HG03378 (cell line): ENCODE data around the gene AP3D1.

Experiments used
- ATAC-seq: cut with Tn5 transposase; IDR thresholded peaks from one replicate; pipeline ENCODE4 v1.9.1; 2021; ENCODE audit warnings: mild to moderate bottlenecking, moderate library complexity; ENCODE audit not compliant: unreplicated experiment

AP3D1 gene

DNA sequence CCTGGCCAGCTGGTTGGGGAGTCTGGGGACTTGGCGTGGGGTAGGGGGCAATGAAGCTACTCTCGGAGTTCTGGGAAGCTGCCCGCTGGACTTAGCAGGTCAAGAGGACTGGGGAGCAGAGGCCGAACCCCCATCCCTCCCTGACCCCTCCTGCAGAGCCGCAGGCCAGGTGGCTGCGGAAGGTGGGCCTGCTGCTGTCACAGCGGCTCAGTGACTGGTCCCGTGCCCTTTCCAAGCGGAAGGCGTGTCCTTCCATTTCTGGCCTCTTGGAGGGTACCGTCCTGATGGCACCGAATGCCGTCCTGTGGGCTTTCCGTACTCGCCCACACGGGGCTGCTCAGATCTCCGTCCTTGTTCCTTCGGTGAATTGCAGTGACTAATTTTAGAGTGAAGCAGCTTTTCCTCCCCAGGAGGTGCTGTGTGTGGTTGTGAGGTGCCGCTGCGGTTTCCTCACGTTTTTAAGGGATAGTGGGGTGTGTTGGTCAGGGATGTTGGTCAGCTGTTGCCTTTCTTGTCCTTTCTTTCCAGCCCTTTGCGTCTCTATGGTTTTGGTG lies 33.1 kb upstream of the AP3D1 start:
- ATAC-seq, result no peak

DNA sequence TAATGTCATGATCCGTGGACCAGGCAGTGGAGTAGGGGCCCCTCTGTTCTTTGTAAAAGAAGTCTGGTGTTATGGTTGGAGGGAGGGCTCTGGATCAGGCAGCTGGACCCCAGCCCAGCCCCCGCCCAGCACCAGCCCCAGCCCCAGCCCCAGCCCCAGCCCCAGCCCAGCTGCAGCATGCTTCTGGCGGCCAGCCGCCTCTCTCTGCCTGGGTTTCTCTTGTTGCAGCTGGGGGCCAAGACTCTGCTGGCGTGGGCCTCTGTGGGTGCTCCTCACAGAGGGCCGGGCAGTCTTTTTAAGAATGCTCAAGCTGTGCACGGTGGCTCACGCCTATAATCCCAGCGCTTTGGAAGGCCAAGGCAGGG lies 30.2 kb upstream of the AP3D1 start:
- no peak for ATAC-seq

DNA sequence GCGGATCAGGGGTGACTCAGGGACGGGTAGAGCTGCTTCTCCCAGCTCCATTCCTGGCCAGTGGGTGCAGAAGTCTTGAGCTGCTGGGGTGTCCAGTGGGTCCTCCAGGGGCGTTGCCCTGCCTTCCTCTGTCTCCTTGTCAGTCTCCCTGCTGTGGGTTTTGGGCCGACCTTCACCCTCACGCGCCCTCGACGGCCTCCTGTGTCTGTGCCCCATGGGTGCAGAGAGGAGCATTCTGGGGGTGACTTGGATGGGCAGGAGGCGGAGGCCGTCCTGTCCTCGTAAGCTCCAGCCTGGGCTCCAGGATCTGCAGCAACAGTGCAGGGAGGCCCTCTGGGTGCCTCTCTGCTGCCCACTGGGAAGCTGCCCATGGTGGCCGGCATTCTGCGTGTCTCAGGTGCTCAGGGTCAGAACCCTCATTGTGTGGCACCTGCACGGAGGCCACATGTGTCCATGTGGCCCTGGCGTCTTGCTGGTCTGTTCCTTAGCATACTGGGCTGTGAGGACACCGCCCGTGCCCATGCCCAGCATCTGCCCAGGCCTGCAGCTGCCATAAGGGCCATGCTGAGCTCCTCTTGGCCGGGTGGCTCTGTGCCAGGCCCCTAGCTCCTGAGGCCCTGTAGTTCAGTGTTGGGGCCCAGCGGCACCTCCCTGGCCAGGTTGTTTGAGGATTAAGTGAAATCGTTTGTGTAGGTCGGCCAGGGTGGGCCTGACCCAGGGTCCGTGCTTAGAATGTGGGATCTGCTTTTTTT lies 29.7 kb upstream of the AP3D1 start:
- no peak for ATAC-seq

DNA sequence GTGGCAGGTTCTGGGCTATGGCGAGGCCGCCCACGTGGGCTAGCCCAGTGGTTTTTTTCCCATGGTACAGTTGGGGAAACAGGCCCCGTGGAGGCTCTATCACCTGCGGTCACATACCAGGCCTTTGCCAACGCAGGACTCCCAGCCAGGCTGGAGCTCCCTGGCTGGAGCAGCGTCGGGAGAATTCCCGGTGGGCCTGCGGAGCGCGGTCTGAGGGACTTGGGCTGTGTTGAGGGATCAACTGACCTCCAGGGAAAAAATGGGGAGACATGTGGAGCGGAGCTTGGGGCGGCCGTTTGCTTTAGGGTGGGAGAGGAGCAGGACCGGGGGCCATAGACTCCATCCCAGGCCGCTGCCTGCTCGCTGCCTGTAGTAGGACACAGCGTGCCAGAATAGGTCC lies 28.7 kb upstream of the AP3D1 start:
- ATAC-seq, result no peak

DNA sequence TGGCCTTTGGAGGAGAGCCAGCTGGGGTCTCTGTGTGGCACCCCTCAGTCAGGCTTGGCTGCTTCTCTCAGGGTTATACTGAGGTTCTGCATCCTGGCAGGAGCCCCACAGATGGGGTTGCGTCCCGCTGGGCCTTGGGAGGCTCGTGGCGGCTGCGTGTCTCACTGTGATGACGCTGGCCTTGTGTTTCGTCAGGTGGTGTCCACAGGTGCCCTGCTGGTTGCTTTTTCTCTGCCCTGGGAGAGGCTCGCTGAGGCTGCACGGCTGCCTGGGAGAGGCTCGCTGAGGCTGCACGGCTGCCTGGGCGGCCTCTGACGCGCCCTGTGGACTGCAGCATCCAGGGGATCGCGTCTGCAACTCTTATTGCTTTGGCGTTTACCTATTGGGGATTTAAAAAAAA lies 27.7 kb upstream of the AP3D1 start:
- ATAC-seq, result no peak

DNA sequence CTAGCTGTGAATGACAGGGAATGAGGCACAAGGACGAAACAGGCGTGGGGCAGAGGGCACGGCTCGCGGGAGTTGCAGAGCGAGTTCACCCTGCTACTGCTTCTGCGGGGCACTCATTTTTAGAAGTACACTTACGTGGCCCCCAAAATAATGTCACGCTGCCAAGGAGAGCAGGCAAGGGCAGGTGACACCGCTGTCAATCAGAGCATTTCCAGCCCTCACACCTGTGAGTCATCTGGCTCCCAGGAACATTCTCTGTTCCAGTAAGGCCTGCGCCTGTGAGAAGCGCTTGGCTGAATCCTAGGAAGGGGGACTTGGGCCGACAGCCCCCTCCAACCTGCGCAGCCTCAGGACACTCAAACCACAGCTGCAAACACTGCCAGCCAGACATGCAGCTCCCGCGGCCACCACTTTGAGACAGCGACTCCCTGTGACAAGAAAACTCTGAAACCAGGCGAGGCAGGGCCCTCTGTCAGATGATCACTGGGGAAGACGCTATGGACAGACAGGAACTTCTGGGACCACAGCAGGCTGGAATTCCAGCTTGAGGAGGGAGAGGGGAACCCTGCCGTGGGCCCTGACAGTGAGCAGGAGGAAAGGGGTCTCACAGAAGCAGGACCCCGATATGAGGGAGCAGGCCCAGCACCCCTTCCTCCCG lies 25.1 kb upstream of the AP3D1 start:
- ATAC-seq, result no peak

DNA sequence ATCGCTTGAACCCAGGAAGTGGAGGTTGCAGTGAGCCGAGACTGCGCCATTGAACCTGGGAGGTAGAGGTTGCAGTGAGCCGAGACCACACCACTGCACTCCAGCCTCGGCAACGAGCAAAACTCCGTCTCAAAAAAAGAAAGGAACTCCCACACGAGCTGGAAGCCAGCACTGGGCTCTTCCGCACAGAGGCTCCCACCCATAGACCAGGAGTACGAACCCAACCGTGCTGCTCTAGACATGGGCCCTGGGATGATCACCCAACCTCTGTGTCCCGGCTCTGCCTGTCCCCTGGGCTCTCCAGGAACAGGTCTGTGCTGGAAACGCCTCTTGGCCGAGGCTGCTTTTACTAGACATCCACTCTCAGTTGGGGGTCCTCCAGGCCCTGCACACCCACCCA lies 24.4 kb upstream of the AP3D1 start:
- no peak for ATAC-seq

DNA sequence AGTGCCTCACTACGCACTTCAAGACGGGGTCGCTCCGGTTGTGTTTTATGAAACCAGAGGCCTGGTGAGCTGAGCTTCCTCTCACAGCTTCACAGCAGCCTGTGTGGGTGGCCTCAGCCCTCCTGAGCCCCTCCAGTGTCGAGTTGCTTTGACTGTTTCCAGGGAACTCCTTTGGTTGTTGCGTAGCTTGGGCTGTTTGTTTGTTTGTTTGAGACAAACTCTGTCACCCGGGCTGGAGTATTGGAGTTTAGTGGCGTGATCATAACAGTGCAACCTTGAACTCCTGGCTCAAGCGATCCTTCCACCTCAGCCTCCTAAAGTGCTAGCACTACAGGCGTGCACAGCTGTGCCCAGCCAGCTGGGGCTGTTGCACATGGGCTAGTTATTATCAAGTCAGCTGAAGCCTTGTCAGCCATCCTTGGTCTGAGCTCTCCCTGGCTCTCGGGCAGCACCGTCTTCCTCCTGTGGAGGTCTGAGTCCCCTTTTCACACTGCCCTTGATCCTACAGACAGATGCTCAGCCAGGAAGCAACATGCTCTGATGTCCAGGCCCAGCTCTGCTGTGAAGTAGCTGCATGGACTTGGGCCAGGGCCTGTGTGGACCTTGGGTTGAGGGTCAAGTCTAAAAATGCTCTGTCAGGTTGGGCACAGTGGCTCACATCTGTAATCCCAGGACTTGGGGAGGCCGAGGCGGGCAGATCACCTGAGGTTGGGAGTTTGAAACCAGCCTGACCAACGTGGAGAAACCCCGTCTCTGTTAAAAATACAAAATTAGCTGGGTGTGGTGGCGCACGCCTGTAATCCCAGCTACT lies 22.6 kb upstream of the AP3D1 start:
- no peak for ATAC-seq

DNA sequence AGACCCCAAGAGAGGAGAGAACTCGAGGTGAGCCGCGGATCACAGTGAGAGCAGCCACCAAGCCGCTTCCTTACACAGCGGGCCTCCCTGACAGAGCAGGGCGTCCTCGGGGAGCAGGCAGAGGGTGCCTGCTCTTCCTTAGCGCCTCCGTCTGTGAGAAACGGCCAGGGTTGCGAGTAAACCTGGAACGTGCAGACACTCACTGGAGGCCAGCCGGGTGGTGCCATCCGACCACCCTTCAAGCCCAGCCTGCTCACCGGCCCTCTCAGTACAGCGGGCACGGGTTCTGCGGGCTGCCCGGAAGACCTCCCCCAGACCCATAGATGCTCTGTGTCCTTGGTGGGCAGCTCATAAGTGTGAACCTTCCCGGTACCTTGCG lies 22.0 kb upstream of the AP3D1 start:
- no peak for ATAC-seq

DNA sequence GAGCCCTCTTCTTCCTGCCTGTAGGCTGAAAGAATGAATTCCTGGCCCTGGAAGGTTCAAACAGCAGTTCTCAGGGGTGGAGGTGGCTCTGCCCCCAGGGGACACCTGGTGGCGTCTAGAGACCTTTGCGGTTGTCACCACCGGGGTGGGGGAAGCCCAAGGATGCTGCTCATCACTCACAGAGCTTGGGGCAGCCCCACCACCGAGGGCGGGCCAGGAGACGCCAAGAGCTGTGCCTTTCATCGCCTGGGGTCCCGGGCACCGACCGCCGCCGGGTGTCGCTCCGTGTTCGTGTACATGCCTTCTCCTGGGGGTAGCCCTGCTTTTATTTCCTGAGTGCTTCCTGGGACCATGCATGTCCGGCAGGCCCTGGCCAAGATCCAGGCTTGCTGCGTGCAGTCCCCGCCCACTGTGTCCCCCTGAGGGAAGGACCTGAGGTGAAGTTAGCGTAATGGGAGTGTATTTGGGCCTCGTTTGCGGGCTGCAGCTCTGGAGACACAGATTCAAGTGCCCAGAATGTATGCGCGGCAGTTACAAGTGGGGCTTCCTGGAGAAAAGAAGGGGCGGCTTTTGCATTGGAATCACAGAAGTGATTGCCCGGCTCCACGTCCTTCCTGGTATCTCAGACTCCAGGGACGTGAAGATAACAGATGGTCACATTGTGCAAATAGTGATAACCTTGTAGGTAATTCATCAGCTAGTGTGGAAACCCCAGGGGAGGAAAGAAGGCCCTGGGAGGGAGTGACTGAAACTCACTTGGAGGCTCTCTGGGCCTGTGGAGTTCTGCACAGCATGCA lies 20.2 kb upstream of the AP3D1 start:
- ATAC-seq, result peak; percentile 25

DNA sequence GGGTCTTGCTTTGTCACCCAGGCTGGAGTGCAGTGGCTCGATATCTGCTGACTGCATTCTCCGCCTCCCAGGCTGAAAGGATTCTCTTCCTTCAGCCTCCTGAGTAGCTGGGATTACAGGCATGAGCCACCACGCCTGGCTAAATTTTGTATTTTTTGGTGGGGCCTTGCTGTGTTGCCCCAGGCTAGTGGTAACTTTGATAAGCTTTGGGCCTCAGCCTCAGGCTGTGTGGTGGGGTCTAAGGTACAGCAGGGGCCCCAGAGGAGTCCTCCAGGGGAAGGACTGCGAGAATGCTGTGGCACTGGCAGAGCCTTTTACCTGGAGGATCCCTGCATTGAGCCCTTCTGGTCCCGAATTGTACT lies 19.6 kb upstream of the AP3D1 start:
- ATAC-seq, result peak; percentile 3

DNA sequence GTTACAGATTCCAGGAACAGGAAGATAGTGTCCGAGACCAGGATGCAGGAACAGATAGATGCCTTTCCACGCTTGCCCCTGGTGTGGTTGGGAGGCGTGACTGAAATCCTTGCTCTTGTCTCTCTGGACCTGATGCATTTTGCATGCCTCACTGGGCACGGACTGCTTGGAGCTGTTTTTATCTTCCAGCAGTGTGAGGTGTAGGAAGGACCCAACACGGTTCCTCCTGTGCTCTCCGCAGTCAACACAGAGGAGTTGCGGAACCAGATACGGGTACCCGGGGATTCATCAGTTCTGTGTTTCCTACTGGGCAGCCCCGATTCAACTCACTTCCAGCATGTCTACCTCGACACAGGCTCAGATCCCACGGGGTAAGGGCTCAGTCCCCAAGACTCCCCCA lies 18.9 kb upstream of the AP3D1 start:
- no peak for ATAC-seq

DNA sequence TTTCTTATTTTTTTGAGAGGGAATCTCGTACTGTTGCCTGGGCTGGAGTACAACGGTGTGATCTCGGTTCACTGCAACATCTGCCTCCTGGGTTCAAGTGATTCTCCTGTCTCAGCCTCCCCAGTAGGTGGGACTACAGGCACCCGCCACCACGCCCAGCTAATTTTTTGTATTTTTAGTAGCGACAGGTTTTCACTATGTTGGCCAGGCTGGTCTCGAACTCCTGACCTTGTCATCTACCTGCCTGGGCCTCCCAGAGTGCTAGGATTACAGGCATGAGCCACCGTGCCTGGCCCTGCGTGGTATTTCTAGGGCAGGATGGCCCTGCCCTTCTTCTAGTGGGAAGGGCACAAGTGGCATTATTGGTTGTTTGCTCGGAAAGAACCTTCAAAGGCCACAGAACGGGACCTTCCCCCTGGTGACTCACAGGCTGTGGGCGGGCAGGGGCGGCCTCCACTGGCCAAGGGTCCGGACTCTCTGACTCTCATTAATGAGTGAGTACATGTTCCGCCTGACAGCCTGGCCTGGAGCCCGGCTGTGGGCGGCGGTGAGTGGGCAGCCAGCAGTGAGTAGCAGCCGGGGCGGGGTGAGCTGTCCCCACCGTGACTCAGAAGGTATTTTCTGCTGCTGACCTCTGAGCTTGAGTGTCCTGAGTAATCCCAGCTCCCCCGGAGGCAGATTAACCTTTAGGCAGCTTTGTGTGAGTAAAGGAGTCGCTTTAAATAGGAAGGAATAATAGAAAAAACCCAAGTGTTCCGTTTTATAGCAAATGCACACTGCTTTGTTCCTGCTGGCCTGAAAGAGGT lies 17.5 kb upstream of the AP3D1 start:
- ATAC-seq, result peak; percentile 48

DNA sequence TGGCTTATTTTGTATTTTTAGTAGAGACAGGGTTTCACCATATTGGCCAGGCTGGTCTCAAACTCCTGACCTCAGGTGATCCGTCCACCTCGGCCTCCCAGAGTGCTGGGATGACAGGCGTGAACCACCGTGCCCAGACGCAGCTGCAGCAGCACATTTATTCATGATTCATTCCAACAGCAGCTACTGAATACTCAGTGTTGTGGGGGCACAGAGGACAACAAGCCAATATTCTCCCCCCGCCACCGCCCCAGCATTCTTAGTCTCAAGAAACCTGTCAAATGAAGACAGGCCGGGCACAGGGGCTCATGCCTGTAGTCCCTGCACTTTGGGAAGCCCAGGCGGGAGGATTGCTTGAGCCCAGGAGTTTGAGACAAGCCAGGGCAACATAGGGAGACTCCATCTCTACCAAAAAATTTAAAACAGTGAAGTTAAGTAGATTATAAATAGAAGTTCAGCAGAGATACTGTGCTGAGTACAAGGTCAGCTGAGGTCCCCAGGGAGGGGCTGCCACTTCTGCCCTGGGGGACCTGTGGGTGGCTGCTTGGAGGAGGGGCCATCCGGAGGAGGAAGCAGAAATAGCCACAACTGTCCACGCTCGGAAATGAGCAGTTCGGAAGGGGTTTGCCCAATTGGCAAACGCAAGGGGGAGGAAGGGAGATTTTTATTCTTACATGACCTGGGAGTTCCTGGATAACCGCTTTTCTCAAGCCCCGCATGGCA lies 16.7 kb upstream of the AP3D1 start:
- peak; percentile 33 for ATAC-seq

DNA sequence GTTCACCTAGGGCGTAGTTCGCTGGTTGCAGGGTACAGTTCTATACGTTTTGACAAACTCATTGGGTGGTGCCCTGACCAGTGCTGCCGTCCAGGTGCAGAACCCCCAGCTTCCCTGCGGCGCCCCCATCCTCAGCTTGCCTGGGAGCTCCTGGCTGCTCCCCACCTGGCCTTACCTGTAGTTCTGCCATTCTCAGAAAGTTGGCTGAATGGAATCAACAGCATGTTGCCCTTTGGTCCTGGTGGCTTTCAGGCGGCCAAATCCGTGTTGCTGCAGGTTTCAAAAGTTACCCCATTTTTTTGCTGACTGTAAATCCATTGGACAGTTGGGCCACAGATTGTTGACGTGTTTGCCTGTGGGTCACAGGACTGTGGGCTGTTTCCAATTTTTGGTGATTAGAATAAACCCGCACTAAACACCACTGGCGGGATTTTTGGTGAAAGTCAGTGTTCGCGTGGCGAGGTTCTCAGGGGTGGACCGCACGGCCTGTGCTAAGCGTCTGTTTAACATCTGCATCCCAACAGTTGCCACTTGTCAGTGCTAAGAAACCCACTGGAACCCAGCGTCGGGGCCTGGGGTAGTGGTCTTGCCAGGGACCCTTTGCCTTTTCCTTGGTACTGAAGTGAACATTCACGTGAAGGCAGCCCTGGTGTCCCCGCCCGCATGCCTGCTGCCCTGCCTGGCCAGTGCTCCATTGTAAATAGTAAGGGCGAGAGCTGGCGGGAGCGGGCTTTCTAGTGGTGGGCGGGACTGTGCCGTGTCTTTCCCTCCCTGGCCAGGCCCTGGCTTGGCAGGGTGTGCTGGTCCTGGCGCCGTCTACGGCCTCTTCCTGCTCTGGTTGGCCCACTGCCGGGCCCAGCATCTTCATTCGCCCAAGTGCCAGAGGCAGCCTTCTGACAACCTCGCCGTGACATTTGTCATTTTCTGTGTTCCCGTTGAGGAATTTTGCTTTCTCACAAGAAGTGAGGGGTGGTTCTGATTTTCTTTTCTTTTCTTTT lies 15.7 kb upstream of the AP3D1 start:
- ATAC-seq, result no peak

DNA sequence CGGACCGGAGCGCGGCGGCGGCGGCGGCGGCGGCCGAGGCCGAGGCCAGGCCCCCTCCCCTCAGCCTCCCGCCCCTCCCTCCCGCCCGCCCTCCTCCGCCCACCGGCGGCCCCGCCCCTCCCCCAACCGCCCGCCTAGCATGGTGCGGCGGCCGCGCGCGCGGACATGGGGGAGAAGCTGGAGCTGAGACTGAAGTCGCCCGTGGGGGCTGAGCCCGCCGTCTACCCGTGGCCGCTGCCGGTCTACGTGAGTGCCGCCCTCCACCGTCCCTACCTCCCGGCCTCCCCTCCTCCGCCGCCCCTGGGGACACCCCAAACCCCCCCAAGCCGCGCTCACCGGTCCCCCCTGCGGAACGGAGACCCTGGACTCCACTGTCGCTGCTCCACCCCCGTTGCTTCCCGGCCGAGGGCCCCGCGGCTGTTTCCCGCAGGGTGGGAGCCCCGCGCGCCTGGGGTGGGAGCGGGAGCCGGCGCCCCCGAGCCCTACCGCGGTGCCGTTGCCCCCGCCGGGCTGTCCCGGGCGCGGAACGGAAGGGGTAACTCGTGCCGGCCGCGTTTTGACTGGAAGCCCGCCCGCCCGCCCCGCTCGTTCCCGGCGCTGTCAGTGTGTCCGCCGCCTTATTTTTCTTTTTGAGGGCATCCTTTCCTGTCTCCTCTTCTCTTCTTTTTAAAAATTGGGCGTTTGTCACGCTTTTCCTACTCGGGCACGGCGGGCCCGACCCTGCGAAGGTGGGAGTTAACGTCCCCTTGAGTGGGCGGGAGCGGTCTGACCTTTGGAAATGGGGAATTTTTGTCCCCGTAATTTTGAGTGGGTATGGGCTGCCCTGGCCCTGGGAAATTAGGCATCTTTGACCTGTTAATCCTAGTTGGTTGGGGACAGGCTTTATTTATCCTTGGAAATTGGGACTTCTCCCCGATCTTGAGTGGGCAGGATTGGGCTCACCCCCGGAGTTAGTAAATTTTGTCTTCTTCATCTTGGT lies 12.9 kb upstream of the AP3D1 start:
- no peak for ATAC-seq

DNA sequence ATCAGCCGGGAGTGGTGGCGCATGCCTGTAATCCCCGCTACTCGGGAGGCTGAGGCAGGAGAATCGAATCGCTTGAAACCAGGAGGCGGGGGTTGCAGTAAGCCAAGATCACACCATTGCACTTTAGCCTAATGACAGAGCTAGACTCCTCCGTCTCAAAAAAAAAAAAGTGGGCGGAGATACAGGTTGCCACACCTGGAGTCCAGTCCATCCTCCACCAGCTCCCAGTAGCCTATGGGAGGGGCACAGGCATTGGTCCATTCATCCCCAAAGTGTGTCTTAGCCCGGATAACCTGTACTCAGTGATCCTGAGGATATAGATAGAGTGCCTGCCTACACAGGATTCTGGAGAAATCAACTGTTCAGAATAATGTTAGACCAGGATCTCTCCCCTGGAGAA lies 9.0 kb upstream of the AP3D1 start:
- ATAC-seq, result no peak
